Smooth muscle cell (in vitro differentiated cells): ENCODE measurements around the gene TEX261. TPM values are rescaled to one million over a fixed set of nuclear protein-coding genes. Genes with fewer than 3 reads are reported as not detected.

Experiments used
- DNase-seq: peaks from one replicate; lab custom pipeline; 2025; ENCODE audit not compliant: unreplicated experiment; lab: John Stamatoyannopoulos, UW
- H2AFZ ChIP-seq: fragments of 200-600 bp; sonication (generic); 2 replicates; pipeline ENCODE4 v1.6.0; 2016; ENCODE audit warnings: antibody characterized with exemption, low read depth, mild to moderate bottlenecking
- H3F3A ChIP-seq: fragments of 200-600 bp; sonication (generic); 2 replicates; pipeline ENCODE4 v1.6.0; 2017; ENCODE audit warnings: antibody characterized with exemption, low read depth
- H3K27ac ChIP-seq: fragments of 200-600 bp; sonication (generic); 2 replicates; pipeline ENCODE4 v1.5.1; 2016; ENCODE audit warnings: low read depth, mild to moderate bottlenecking
- H3K27me3 ChIP-seq: fragments of 200-600 bp; sonication (generic); 2 replicates; pipeline ENCODE4 v1.6.1; 2016; ENCODE audit warnings: low read depth, mild to moderate bottlenecking
- H3K36me3 ChIP-seq: fragments of 200-600 bp; sonication (generic); 2 replicates; pipeline ENCODE4 v1.5.1; 2016; ENCODE audit warnings: low read depth
- H3K4me1 ChIP-seq: fragments of 200-600 bp; sonication (generic); 2 replicates; pipeline ENCODE4 v1.5.1; 2016; ENCODE audit warnings: low read depth
- H3K4me2 ChIP-seq: fragments of 200-600 bp; sonication (generic); 2 replicates; pipeline ENCODE4 v1.6.0; 2016; ENCODE audit warnings: mild to moderate bottlenecking
- H3K4me3 ChIP-seq: fragments of 200-600 bp; sonication (generic); 2 replicates; pipeline ENCODE4 v1.5.1; 2016; ENCODE audit warnings: mild to moderate bottlenecking
- H3K79me2 ChIP-seq: fragments of 200-600 bp; sonication (generic); 2 replicates; pipeline ENCODE4 v1.6.0; 2016; ENCODE audit warnings: low read depth, mild to moderate bottlenecking
- H3K9ac ChIP-seq: fragments of 200-600 bp; sonication (generic); 2 replicates; pipeline ENCODE4 v1.6.0; 2016; ENCODE audit warnings: low read depth
- H3K9me3 ChIP-seq: fragments of 200-600 bp; sonication (generic); replicated peaks from 2 replicates; pipeline ENCODE4 v1.5.1; 2016; ENCODE audit warnings: low read depth
- H4K20me1 ChIP-seq: fragments of 200-600 bp; sonication (generic); 2 replicates; pipeline ENCODE4 v1.6.0; 2016; ENCODE audit warnings: low read depth
- WGBS: methylation state at CpG from one replicate; pipeline ENCODE4 v1.1.7; 2016; ENCODE audit warnings: low lambda C conversion rate; 5-methylcytosine and 5-hydroxymethylcytosine counted together
- polyA plus RNA-seq: library from polyadenylated mRNA; unstranded; fragments of >200 nt; fragmentation: Nextera tagmentation; extraction: Ambion mirVana; gene quantifications from 2 replicates; pipeline ENCODE4 v1.2.1, GENCODE V29; 2016
- total RNA-seq: library from RNA; depleted of rRNA; stranded (reverse); fragments of >200 nt; gene quantifications from 2 replicates; pipeline ENCODE4 v1.2.3, GENCODE V29; 2014
- TF ChIP-seq, protein P1 (sequence below): fragments of 200-600 bp; sonication (generic); IDR thresholded peaks from 2 replicates; pipeline ENCODE4 v1.5.1; 2017; ENCODE audit warnings: borderline replicate concordance, mild to moderate bottlenecking, antibody characterized with exemption; ENCODE audit not compliant: insufficient read depth, poor library complexity, severe bottlenecking

Gene TEX261
- total and polyA plus RNA-seq, 2 experiments from 2014 or later = 29.3 to 35.2 TPM

GRCh38 chr2:70986499-70987189 is 8.0 kb downstream of the TEX261 start:
- 96% methylated on average over 4 of the region's 4 CpGs for WGBS
- Histone ChIP-seq H3K79me2 (no peaks in the 10 kb centered on the region), H3K4me3 (no peak overlapping the region), H3F3A (no peaks in the 10 kb centered on the region), H3K4me2 (no peak overlapping the region), H3K27me3 (no peaks in the 10 kb centered on the region), H2AFZ (no peak overlapping the region), H3K4me1 (no peaks in the 10 kb centered on the region), H3K36me3 (no peaks in the 10 kb centered on the region), H4K20me1 (peaks cover 34% of the 10 kb centered on the region), H3K27ac (no peak overlapping the region), H3K9me3 (no peaks in the 10 kb centered on the region), H3K9ac (no peak overlapping the region)
- DNase-seq = no peak
- TF ChIP-seq, protein P1, sequence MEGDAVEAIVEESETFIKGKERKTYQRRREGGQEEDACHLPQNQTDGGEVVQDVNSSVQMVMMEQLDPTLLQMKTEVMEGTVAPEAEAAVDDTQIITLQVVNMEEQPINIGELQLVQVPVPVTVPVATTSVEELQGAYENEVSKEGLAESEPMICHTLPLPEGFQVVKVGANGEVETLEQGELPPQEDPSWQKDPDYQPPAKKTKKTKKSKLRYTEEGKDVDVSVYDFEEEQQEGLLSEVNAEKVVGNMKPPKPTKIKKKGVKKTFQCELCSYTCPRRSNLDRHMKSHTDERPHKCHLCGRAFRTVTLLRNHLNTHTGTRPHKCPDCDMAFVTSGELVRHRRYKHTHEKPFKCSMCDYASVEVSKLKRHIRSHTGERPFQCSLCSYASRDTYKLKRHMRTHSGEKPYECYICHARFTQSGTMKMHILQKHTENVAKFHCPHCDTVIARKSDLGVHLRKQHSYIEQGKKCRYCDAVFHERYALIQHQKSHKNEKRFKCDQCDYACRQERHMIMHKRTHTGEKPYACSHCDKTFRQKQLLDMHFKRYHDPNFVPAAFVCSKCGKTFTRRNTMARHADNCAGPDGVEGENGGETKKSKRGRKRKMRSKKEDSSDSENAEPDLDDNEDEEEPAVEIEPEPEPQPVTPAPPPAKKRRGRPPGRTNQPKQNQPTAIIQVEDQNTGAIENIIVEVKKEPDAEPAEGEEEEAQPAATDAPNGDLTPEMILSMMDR = no peak

DNA sequence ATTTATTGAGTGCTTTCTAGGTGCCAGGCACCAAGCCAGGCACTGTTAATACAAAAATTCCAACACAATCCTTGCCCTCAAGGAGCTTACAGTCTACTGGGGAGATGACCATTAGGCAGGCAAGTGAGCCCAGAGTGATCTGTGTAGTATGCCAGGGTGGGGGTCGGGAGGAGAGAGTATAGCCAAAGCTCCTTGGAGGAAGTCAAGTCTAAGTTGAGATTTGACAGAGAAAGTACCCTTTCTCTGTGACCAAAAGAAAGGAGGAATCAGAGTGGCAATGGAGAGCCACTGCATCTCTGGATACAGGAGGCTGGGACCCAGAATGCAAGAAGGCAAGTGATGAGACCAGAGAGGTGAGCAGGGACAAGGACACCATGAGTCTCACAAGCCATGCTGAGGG is 8.7 kb downstream of the TEX261 start:
- no peak for DNase-seq
- Histone ChIP-seq H3K79me2 (no peaks in the 10 kb centered on the region), H4K20me1 (peaks cover 31% of the 10 kb centered on the region), H3K9me3 (no peaks in the 10 kb centered on the region), H3F3A (no peaks in the 10 kb centered on the region), H3K9ac (no peak overlapping the region), H3K4me2 (no peak overlapping the region), H3K27me3 (no peaks in the 10 kb centered on the region), H3K27ac (no peak overlapping the region), H3K4me3 (no peak overlapping the region), H3K4me1 (no peaks in the 10 kb centered on the region), H2AFZ (no peak overlapping the region), H3K36me3 (no peaks in the 10 kb centered on the region)
- 91% methylated on average over 1 of the region's 1 CpG for WGBS
- TF ChIP-seq, protein P1 = no peak

DNA sequence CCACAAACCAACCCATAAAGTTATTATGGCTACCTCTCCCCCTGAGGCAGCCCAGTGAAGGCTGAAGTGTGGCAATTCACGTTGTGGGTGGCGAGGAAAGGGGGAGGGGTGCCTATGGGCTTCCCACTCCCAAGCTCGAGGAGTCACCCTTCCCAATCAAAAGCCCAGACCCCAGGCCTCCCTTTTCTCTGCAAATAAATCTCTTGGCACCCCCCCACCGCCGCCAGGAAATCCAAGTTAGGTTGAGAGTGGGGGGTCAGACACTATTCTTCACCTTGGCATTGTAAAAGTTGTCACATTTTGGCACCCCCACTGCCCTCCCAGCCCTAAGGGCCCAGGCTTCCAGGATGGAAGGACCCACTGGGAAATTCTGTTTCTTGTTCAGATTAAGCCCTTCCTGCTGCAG is 9.4 kb downstream of the TEX261 start:
- Histone ChIP-seq H3K9ac (no peak overlapping the region), H4K20me1 (peaks cover 26% of the 10 kb centered on the region), H3K9me3 (no peaks in the 10 kb centered on the region), H3K4me3 (no peak overlapping the region), H3F3A (no peaks in the 10 kb centered on the region), H3K4me1 (no peaks in the 10 kb centered on the region), H3K27me3 (no peaks in the 10 kb centered on the region), H3K36me3 (no peaks in the 10 kb centered on the region), H3K27ac (no peak overlapping the region), H3K4me2 (no peak overlapping the region), H3K79me2 (no peaks in the 10 kb centered on the region), H2AFZ (no peak overlapping the region)
- 84% methylated on average over 5 of the region's 5 CpGs for WGBS
- DNase-seq = no peak
- TF ChIP-seq, protein P1 = no peak
